Endothelial cell of umbilical vein (primary cell): ENCODE data around the gene CEP250.

ENCODE experiments used
- CTCF ChIP-seq, 2 donors: IDR thresholded peaks; 1 replicate in 1 of 2; 2 replicates in 1 of 2; pipeline ENCODE4 v1.5.1; 2011; ENCODE audit warnings: low read length in 2 of 2, mild to moderate bottlenecking in 2 of 2, moderate library complexity in 2 of 2, control low read depth in 1 of 2, inconsistent platforms in 1 of 2, low read depth in 1 of 2; ENCODE audit not compliant: insufficient read depth in 1 of 2; ENCODE audit errors: extremely low read depth in 1 of 2
- EZH2 ChIP-seq: IDR thresholded peaks from 2 replicates; pipeline ENCODE4 v1.6.1; 2012; ENCODE audit warnings: borderline replicate concordance, low read depth, mild to moderate bottlenecking, moderate library complexity, low read length, inconsistent platforms; ENCODE audit not compliant: severe bottlenecking
- FOS ChIP-seq: IDR thresholded peaks from 2 replicates; pipeline ENCODE4 v1.6.1; 2011; ENCODE audit warnings: mild to moderate bottlenecking, low read length, moderate library complexity, borderline replicate concordance; ENCODE audit not compliant: insufficient read depth
- GATA2 ChIP-seq: IDR thresholded peaks from 2 replicates; pipeline ENCODE4 v1.7.0; 2011; ENCODE audit warnings: low read depth, mild to moderate bottlenecking, moderate library complexity, mixed read lengths, low read length; ENCODE audit not compliant: insufficient read length, insufficient read depth
- JUN ChIP-seq: IDR thresholded peaks from 2 replicates; pipeline ENCODE4 v1.6.1; 2011; ENCODE audit warnings: borderline replicate concordance, low read depth; ENCODE audit not compliant: insufficient read length, insufficient read depth
- MYC ChIP-seq: IDR thresholded peaks from one replicate; pipeline ENCODE4 v1.6.1; 2011; ENCODE audit warnings: mild to moderate bottlenecking, low read depth, low read length
- POLR2A ChIP-seq: IDR thresholded peaks from 2 replicates; pipeline ENCODE4 v1.6.1; 2012; ENCODE audit warnings: low read depth, mild to moderate bottlenecking, control low read depth, low read length
- POLR2AphosphoS5 ChIP-seq: IDR thresholded peaks from 2 replicates; pipeline ENCODE4 v1.6.1; 2012; ENCODE audit warnings: low read depth, mild to moderate bottlenecking, control low read depth, low read length, moderate library complexity; ENCODE audit not compliant: insufficient read depth

- TF ChIP-seq CTCF (IDR thresholded peaks at IDR 0.05; ENCODE audit: extremely low read depth in 1 of 2, insufficient read depth in 1 of 2, low read depth in 1 of 2, low read length in 2 of 2): no peak
- TF ChIP-seq JUN: no peak
- TF ChIP-seq EZH2: no peak
- no peak for TF ChIP-seq POLR2A
- TF ChIP-seq MYC: no peak
- no peak for TF ChIP-seq POLR2AphosphoS5
- TF ChIP-seq GATA2: no peak
- TF ChIP-seq FOS: no peak
Observed at GRCh38 chr20:35559042-35559693, 103.8 kb downstream of the CEP250 start.
